Measurements from ENCODE around the gene CD200R1. TPM values are rescaled to one million over a fixed set of nuclear protein-coding genes. Genes with fewer than 3 reads are reported as not detected.
A peak's percentile ranks its signal among the peaks of the same experiment; 100 is the strongest.

Gene CD200R1
- total and polyA plus RNA-seq, 2 of the 13 experiments (the other 11 are each of a cell fraction or from before 2014, with no cell fraction given): 0.04 TPM; not detected in 1

DNA sequence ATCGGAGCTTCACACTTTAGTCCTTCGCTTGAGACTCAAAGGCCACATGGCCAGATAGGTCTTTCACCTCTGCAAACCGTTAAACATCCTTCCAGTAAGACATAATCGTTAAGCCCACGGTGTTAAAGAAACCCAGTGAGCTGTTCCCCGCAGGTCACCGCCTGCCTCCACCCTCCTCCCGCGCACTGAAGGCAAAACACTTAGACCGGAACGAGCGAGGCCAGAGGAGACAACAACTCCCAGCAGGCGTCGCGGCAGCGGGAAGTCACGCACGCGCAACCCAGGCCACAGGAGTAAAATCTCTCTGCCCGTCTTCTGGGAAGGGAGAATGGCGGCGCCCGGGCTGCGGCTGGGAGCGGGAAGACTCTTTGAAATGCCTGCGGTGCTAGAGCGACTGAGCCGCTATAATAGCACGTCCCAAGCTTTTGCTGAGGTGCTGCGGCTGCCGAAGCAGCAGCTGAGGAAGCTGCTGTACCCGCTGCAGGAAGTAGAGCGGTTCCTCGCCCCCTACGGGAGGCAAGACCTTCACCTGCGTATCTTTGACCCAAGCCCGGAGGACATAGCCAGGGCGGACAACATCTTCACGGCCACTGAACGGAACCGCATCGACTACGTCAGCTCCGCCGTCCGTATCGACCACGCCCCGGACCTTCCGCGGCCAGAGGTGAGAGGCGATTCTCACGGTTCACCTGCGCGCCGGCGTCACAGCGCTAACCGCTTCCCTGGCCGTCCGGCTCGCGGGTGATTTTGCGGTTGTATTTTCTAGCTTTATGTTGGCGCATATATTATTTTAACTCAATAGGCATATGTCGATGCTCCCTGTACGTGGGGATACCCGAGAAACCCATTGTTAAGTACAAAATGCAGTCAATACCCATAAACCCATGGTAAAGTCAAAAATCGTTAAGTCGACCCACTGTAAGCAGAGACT lies 16.0 kb upstream of the CD200R1 start, which contains the start of gene GTPBP8 (continued):
- TF ChIP-seq, protein P1, sequence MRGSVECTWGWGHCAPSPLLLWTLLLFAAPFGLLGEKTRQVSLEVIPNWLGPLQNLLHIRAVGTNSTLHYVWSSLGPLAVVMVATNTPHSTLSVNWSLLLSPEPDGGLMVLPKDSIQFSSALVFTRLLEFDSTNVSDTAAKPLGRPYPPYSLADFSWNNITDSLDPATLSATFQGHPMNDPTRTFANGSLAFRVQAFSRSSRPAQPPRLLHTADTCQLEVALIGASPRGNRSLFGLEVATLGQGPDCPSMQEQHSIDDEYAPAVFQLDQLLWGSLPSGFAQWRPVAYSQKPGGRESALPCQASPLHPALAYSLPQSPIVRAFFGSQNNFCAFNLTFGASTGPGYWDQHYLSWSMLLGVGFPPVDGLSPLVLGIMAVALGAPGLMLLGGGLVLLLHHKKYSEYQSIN (CRISPR knock-in tag; IDR thresholded peaks at IDR 0.05; ENCODE audit: borderline replicate concordance): no peak
- TF ChIP-seq, protein P2, sequence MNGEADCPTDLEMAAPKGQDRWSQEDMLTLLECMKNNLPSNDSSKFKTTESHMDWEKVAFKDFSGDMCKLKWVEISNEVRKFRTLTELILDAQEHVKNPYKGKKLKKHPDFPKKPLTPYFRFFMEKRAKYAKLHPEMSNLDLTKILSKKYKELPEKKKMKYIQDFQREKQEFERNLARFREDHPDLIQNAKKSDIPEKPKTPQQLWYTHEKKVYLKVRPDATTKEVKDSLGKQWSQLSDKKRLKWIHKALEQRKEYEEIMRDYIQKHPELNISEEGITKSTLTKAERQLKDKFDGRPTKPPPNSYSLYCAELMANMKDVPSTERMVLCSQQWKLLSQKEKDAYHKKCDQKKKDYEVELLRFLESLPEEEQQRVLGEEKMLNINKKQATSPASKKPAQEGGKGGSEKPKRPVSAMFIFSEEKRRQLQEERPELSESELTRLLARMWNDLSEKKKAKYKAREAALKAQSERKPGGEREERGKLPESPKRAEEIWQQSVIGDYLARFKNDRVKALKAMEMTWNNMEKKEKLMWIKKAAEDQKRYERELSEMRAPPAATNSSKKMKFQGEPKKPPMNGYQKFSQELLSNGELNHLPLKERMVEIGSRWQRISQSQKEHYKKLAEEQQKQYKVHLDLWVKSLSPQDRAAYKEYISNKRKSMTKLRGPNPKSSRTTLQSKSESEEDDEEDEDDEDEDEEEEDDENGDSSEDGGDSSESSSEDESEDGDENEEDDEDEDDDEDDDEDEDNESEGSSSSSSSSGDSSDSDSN (CRISPR knock-in tag; IDR thresholded peaks at IDR 0.05): peak; percentile 74
- no peak for TF ChIP-seq MATR3 (CRISPR knock-in tag; IDR thresholded peaks at IDR 0.05)
- TF ChIP-seq KDM2A (CRISPR knock-in tag; IDR thresholded peaks at IDR 0.05; ENCODE audit: borderline replicate concordance, low read depth): peak; percentile 94
- peak; percentile 32; the same call in 1 of the 2 replicates for TF ChIP-seq RARG (CRISPR knock-in tag; IDR thresholded peaks at IDR 0.05; ENCODE audit: low read depth)
- TF ChIP-seq, protein P3, sequence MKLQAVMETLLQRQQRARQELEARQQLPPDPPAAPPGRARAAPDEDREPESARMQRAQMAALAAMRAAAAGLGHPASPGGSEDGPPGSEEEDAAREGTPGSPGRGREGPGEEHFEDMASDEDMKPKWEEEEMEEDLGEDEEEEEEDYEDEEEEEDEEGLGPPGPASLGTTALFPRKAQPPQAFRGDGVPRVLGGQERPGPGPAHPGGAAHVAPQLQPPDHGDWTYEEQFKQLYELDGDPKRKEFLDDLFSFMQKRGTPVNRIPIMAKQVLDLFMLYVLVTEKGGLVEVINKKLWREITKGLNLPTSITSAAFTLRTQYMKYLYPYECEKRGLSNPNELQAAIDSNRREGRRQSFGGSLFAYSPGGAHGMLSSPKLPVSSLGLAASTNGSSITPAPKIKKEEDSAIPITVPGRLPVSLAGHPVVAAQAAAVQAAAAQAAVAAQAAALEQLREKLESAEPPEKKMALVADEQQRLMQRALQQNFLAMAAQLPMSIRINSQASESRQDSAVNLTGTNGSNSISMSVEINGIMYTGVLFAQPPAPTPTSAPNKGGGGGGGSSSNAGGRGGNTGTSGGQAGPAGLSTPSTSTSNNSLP (IDR thresholded peaks at IDR 0.05; ENCODE audit: low read depth, low read length): no peak
- TF ChIP-seq ZFP1 (CRISPR knock-in tag; IDR thresholded peaks at IDR 0.05): peak; percentile 60; the same call in 1 of the 2 replicates
- TF ChIP-seq, protein P4, sequence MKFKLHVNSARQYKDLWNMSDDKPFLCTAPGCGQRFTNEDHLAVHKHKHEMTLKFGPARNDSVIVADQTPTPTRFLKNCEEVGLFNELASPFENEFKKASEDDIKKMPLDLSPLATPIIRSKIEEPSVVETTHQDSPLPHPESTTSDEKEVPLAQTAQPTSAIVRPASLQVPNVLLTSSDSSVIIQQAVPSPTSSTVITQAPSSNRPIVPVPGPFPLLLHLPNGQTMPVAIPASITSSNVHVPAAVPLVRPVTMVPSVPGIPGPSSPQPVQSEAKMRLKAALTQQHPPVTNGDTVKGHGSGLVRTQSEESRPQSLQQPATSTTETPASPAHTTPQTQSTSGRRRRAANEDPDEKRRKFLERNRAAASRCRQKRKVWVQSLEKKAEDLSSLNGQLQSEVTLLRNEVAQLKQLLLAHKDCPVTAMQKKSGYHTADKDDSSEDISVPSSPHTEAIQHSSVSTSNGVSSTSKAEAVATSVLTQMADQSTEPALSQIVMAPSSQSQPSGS (CRISPR knock-in tag; IDR thresholded peaks at IDR 0.05): peak; percentile 69
- TF ChIP-seq, protein P5, sequence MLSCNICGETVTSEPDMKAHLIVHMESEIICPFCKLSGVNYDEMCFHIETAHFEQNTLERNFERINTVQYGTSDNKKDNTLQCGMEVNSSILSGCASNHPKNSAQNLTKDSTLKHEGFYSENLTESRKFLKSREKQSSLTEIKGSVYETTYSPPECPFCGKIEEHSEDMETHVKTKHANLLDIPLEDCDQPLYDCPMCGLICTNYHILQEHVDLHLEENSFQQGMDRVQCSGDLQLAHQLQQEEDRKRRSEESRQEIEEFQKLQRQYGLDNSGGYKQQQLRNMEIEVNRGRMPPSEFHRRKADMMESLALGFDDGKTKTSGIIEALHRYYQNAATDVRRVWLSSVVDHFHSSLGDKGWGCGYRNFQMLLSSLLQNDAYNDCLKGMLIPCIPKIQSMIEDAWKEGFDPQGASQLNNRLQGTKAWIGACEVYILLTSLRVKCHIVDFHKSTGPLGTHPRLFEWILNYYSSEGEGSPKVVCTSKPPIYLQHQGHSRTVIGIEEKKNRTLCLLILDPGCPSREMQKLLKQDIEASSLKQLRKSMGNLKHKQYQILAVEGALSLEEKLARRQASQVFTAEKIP (CRISPR knock-in tag; IDR thresholded peaks at IDR 0.05; ENCODE audit: borderline replicate concordance): no peak
- no peak for TF ChIP-seq ZNF530 (CRISPR knock-in tag; IDR thresholded peaks at IDR 0.05; ENCODE audit: low read depth)
- TF ChIP-seq, protein P6, sequence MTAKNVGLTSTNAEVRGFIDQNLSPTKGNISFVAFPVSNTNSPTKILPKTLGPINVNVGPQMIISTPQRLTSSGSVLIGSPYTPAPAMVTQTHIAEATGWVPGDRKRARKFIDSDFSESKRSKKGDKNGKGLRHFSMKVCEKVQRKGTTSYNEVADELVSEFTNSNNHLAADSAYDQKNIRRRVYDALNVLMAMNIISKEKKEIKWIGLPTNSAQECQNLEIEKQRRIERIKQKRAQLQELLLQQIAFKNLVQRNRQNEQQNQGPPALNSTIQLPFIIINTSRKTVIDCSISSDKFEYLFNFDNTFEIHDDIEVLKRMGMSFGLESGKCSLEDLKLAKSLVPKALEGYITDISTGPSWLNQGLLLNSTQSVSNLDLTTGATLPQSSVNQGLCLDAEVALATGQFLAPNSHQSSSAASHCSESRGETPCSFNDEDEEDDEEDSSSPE (CRISPR knock-in tag; IDR thresholded peaks at IDR 0.05): peak; percentile 59; the same call in 1 of the 2 replicates

Data from HepG2 (cell line).